Measurements from ENCODE around the gene CAMK1G. TPM values are rescaled to one million over a fixed set of nuclear protein-coding genes. Genes with fewer than 3 reads are reported as not detected.

The CAMK1G gene
- total RNA-seq, 1 experiment from 2014 or later = not detected

- POLR2A ChIA-PET = interaction anchor here (0.6 kb wide), 1 partner anchor 21 kb away, joined by 5 read pairs; no protein-coding TSS in a partner anchor
- no peaks in the 10 kb centered on the region for H3K4me1 Mint-ChIP-seq (ENCODE audit: low read depth, unreplicated experiment)
- H3K36me3 Mint-ChIP-seq (ENCODE audit: insufficient read depth, unreplicated experiment) = peaks cover 85% of the 10 kb centered on the region
- Histone ChIP-seq H3K4me1 (no peaks in the 10 kb centered on the region), H3K27me3 (replicated peaks; ENCODE audit: control insufficient read depth, insufficient read depth, low read length) (no peaks in the 10 kb centered on the region), H3K9me3 (no peaks in the 10 kb centered on the region), H3K4me3 (ENCODE audit: low read depth, low read length) (no peak overlapping the region), H3K36me3 (ENCODE audit: control insufficient read depth, insufficient read depth, low read length) (peaks cover 15% of the 10 kb centered on the region)
- intact Hi-C loops (cut with micrococcal nuclease; ENCODE audit: unreplicated experiment) = no loop called here
- H3K27me3 Mint-ChIP-seq (ENCODE audit: insufficient read depth, unreplicated experiment) = no peaks in the 10 kb centered on the region
- no peak for DNase-seq
- H3K27ac Mint-ChIP-seq (ENCODE audit: unreplicated experiment) = no peak overlapping the region
- CTCF ChIA-PET = no interaction called here
- H3K9me3 Mint-ChIP-seq (ENCODE audit: unreplicated experiment) = no peaks in the 10 kb centered on the region
- TF ChIP-seq CTCF (IDR thresholded peaks at IDR 0.05; ENCODE audit: insufficient read depth in 1 of 2, low read depth in 1 of 2, low read length in 1 of 2, severe bottlenecking in 1 of 2, unreplicated experiment in 1 of 2) = no peak
- no TSS peak for BruUV-seq (replicated peaks)
- H3K4me3 Mint-ChIP-seq (ENCODE audit: unreplicated experiment) = no peak overlapping the region
Measured at GRCh38 chr1:209621741-209622655, 38.5 kb downstream of the CAMK1G start.

- H3K4me3 Mint-ChIP-seq (ENCODE audit: unreplicated experiment) = no peak overlapping the region
- BruUV-seq (replicated peaks) = TSS peak; percentile 23
- H3K9me3 ChIP-seq = no peaks in the 10 kb centered on the region
- intact Hi-C loops (cut with micrococcal nuclease; ENCODE audit: unreplicated experiment) = no loop called here
- H3K27ac Mint-ChIP-seq (ENCODE audit: unreplicated experiment) = no peak overlapping the region
- H3K36me3 ChIP-seq (ENCODE audit: control insufficient read depth, insufficient read depth, low read length) = peaks cover 19% of the 10 kb centered on the region
- ChIA-PET POLR2A (interaction anchor here (0.6 kb wide), 1 partner anchor 20 kb away, joined by 5 read pairs; no protein-coding TSS in a partner anchor), CTCF (interaction anchor here (0.6 kb wide), 1 partner anchor 184 kb away, joined by 3 read pairs; no protein-coding TSS in a partner anchor)
- no peaks in the 10 kb centered on the region for H3K9me3 Mint-ChIP-seq (ENCODE audit: unreplicated experiment)
- H3K4me1 ChIP-seq = no peaks in the 10 kb centered on the region
- no peak for TF ChIP-seq CTCF (IDR thresholded peaks at IDR 0.05; ENCODE audit: insufficient read depth in 1 of 2, low read depth in 1 of 2, low read length in 1 of 2, severe bottlenecking in 1 of 2, unreplicated experiment in 1 of 2)
- no peaks in the 10 kb centered on the region for H3K4me1 Mint-ChIP-seq (ENCODE audit: low read depth, unreplicated experiment)
- H3K27me3 Mint-ChIP-seq (ENCODE audit: insufficient read depth, unreplicated experiment) = no peaks in the 10 kb centered on the region
- peaks cover 87% of the 10 kb centered on the region for H3K36me3 Mint-ChIP-seq (ENCODE audit: insufficient read depth, unreplicated experiment)
- H3K4me3 ChIP-seq (ENCODE audit: low read depth, low read length) = no peak overlapping the region
- H3K27me3 ChIP-seq (replicated peaks; ENCODE audit: control insufficient read depth, insufficient read depth, low read length) = no peaks in the 10 kb centered on the region
- no peak for DNase-seq
Measured at GRCh38 chr1:209622841-209623829, 39.6 kb downstream of the CAMK1G start.

Measured in Caco-2 (cell line).